GM18907 (cell line): ENCODE measurements around the gene SLC35F2.
A peak's percentile ranks its signal among the peaks of the same experiment; 100 is the strongest.

ENCODE experiments used
- ATAC-seq: cut with Tn5 transposase; IDR thresholded peaks from one replicate; pipeline ENCODE4 v1.9.1; 2021; ENCODE audit warnings: mild to moderate bottlenecking, moderate library complexity; ENCODE audit not compliant: unreplicated experiment

Gene SLC35F2

GRCh38 chr11:107743191-107743590 is 115.4 kb downstream of the SLC35F2 start:
- no peak for ATAC-seq

GRCh38 chr11:107741044-107741823 is 117.4 kb downstream of the SLC35F2 start:
- ATAC-seq: peak; percentile 89
